HG02678 (cell line): ENCODE data around the gene FAAP20.

ENCODE experiments used
- ATAC-seq: cut with Tn5 transposase; IDR thresholded peaks from one replicate; pipeline ENCODE4 v1.9.1; 2021; ENCODE audit warnings: mild to moderate bottlenecking, moderate library complexity; ENCODE audit not compliant: unreplicated experiment

The FAAP20 gene

GRCh38 chr1:2197707-2198165 lies 3.2 kb upstream of the FAAP20 start:
- ATAC-seq = no peak

GRCh38 chr1:2196901-2197638 lies 2.5 kb upstream of the FAAP20 start:
- no peak for ATAC-seq

GRCh38 chr1:2195785-2196184 lies 1.2 kb upstream of the FAAP20 start:
- ATAC-seq = no peak

- ATAC-seq = peak; percentile 57
These were observed 514 bp upstream of the FAAP20 start for GRCh38 chr1:2194898-2195673.

- no peak for ATAC-seq
These were observed 874 bp downstream of the FAAP20 start for GRCh38 chr1:2193514-2194281.

GRCh38 chr1:2192031-2192995 lies 2.3 kb downstream of the FAAP20 start:
- ATAC-seq = no peak

- no peak for ATAC-seq
These were observed 4.0 kb downstream of the FAAP20 start for GRCh38 chr1:2190491-2190976.

- ATAC-seq = no peak
These were observed 4.8 kb downstream of the FAAP20 start for GRCh38 chr1:2189459-2190425.

GRCh38 chr1:2188336-2188735 lies 6.2 kb downstream of the FAAP20 start:
- no peak for ATAC-seq

- ATAC-seq = no peak
These were observed 7.0 kb downstream of the FAAP20 start for GRCh38 chr1:2187619-2188018.

- ATAC-seq = no peak
These were observed 7.7 kb downstream of the FAAP20 start for GRCh38 chr1:2186901-2187300.

GRCh38 chr1:2185880-2186855 lies 8.4 kb downstream of the FAAP20 start:
- ATAC-seq = no peak

GRCh38 chr1:2184934-2185333 lies 9.6 kb downstream of the FAAP20 start:
- ATAC-seq = no peak

GRCh38 chr1:2184531-2184930 lies 10.0 kb downstream of the FAAP20 start:
- no peak for ATAC-seq

- no peak for ATAC-seq
These were observed 10.6 kb downstream of the FAAP20 start for GRCh38 chr1:2183937-2184334.

- ATAC-seq = no peak
These were observed 12.2 kb downstream of the FAAP20 start for GRCh38 chr1:2182376-2182775.

GRCh38 chr1:2181752-2182151 lies 12.8 kb downstream of the FAAP20 start:
- ATAC-seq = no peak

GRCh38 chr1:2181271-2181670 lies 13.3 kb downstream of the FAAP20 start:
- no peak for ATAC-seq
